ENCODE measurements around the gene USF2.

USF2 gene

GRCh38 chr19:35287713-35288112 lies 19.0 kb downstream of the USF2 start:
- no peak for DNase-seq

- DNase-seq = no peak
Observed at GRCh38 chr19:35288331-35288730, 19.6 kb downstream of the USF2 start.

- DNase-seq = no peak
Observed at GRCh38 chr19:35288906-35289305, 20.1 kb downstream of the USF2 start.

- DNase-seq = no peak
Observed at GRCh38 chr19:35290381-35291127, 21.8 kb downstream of the USF2 start.

DNA sequence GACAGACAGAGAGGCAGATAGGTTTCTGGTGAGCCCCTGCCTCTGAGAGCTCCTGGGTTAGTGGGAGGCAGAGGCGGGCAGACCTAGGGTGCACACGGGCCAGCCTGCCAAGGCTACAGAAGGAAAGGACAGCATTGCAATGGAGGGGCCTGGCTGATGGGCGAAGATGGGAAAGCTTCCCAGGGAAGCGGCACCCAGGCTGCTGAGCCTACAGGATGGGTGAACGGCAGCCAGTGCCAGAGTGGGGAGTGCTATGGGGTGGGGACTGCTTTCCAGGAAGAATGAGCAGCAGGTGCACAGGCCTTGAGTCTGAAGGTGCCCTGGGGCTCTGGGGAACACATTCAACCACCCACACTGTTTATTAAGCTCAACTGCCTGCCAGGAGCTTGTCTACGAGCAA lies 22.5 kb downstream of the USF2 start:
- DNase-seq = no peak

DNA sequence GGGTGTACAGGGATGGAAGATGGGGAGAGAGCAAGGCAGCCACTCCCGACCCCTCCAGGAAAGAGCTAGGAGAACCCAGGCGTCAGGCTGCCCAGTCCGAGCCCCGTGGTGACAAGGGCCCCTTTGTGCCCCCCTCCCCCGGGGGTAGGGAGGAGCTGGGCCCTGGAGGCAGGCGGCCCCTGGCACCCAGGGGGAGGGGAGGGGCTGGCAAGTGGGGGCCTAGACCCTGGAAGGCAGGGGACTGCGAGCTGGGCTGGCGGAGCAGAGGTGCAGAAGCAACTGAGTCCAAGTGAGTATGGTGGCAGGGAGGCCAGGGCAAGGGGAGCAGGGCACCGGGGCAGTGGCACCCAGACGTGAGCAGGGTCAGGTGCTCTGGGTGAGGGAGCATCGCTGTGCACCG lies 23.2 kb downstream of the USF2 start, which contains the start of gene MAG:
TSS of gene MAG (plus strand) at position 246 of the 400 bp plus-strand sequence. CDS start 3,248 bp downstream, outside the sequence.
- no peak for DNase-seq

DNA sequence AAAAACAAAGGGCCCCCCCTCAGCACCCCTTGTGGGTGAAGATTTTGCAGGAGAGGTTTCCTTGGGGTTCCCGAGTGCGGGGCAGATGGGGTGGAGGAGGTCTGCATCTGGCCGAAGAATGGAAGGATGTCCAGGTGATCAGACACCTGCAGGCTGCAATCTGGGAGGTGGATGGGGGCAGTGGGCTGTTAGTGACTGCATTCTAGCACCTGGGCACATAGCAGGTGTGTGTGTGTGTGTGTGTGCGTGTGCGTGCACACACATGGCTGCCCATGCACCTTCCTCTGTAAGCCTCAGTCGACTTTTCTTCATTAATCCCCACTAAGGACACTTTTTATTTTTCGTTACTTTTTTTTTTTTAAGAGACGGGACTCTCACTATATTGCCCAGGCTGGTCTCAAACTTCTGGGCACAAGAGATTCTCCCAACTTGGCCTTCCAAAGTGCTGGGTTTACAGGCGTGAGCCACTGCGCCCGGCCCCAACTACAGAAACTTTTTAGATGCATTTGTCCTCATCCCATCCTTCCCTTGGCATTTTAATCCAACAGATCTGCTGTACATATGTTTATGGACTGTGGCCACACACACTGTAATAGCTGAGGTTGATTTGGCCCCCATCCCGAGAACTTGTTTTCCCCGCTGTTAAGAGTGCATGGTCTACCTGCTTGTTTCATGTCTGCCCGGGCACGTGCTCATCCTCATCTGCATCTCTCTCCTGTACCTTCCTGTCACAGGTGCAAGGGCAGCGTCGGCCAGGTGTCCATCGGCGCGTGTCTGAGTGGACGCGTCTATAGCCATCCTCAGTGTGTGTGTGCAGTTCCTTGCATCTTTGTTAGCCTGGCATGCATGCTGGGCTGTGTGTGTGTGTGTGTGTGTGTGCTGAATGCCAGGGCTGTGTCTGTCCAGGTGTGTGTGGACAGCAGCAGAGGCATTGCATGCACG lies 23.9 kb downstream of the USF2 start:
- no peak for DNase-seq

DNA sequence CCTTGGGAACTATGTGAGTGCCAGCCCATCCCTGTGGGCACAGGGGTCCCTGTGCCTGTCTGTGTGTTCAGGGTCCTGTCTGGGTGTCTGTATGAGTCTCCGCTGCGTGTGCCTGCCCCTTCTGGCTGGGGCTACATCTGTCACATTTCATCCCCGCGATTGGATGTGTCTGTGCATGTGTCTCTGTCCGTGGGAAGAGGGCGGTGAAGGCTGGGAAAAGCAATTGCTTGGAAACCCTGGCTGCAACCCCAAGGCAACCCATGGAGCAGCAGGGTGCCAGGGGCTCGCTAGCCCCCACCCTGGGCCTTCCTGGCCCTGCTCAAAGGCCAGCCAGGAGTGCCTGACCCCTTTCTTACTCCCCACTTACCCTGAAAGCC lies 24.6 kb downstream of the USF2 start:
- no peak for DNase-seq

GRCh38 chr19:35293808-35294207 lies 25.0 kb downstream of the USF2 start:
- DNase-seq = no peak

- no peak for DNase-seq
Observed at GRCh38 chr19:35294328-35294727, 25.6 kb downstream of the USF2 start.

DNA sequence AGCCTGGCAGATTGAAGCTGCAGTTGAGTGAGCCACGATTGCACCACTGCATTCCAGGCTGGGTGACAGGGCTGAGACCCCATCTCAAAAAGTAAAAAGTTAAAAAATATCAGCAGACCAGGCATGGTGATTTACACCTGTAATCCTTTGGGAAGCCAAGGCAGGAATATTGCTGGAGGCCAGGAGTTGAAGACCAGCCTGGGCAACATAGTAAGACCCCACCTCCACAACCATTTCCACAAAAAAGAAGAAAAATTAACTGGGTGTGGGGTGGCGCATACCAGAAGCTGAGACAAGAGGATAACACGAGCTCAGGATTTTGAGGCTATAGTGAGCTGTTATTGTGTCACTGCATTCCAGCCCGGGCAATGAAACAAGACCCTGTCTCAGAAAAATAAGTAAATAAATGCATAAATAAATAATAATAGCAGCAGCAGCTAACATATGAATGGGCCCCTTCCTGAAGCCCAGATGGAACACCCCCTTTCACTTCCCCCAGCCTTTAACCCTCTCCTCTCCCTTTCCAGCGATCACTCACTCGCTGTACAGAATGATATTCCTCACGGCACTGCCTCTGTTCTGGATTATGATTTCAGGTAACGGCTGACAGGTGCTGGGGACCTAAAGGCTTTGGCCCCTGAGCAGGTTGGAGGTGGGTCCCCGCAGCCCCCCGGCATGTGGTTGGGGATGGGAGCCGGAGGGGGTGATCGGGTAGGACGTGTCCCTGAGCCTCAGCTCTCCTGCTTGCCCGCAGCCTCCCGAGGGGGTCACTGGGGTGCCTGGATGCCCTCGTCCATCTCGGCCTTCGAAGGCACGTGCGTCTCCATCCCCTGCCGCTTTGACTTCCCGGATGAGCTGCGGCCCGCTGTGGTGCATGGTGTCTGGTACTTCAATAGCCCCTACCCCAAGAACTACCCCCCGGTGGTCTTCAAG lies 26.4 kb downstream of the USF2 start:
- no peak for DNase-seq

- DNase-seq = no peak
Observed at GRCh38 chr19:35295792-35296462, 27.2 kb downstream of the USF2 start.

- no peak for DNase-seq
Observed at GRCh38 chr19:35296644-35297514, 28.1 kb downstream of the USF2 start.

- no peak for DNase-seq
Observed at GRCh38 chr19:35297515-35297848, 28.7 kb downstream of the USF2 start.

- no peak for DNase-seq
Observed at GRCh38 chr19:35297922-35298321, 29.2 kb downstream of the USF2 start.

- no peak for DNase-seq
Observed at GRCh38 chr19:35298561-35298972, 29.8 kb downstream of the USF2 start.

- DNase-seq = no peak
Observed at GRCh38 chr19:35299523-35300338, 31.0 kb downstream of the USF2 start.

- DNase-seq = no peak
Observed at GRCh38 chr19:35300339-35300649, 31.5 kb downstream of the USF2 start.

- no peak for DNase-seq
Observed at GRCh38 chr19:35301961-35302360, 33.2 kb downstream of the USF2 start.

DNA sequence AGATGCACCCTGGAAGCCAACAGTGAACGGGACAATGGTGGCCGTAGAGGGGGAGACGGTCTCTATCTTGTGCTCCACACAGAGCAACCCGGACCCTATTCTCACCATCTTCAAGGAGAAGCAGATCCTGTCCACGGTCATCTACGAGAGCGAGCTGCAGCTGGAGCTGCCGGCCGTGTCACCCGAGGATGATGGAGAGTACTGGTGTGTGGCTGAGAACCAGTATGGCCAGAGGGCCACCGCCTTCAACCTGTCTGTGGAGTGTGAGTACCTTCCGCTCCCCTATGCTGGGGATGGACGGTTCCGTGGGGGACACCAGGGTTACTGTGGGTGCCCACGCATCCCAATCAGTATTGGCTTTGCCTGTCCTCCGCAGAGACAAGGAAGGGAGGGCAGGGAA lies 33.7 kb downstream of the USF2 start:
- no peak for DNase-seq

All from NCI-H187 (cell line).